Erythroblast (primary cell): ENCODE data around the gene SLC23A2.

Source experiments
- GATA1 ChIP-seq: IDR thresholded peaks from 2 replicates; pipeline ENCODE4 v1.6.1; 2011; ENCODE audit warnings: low read depth, mild to moderate bottlenecking, control low read depth, low read length, moderate library complexity
- POLR2A ChIP-seq: IDR thresholded peaks from 2 replicates; pipeline ENCODE4 v1.6.1; 2011; ENCODE audit warnings: mild to moderate bottlenecking, low read length

DNA sequence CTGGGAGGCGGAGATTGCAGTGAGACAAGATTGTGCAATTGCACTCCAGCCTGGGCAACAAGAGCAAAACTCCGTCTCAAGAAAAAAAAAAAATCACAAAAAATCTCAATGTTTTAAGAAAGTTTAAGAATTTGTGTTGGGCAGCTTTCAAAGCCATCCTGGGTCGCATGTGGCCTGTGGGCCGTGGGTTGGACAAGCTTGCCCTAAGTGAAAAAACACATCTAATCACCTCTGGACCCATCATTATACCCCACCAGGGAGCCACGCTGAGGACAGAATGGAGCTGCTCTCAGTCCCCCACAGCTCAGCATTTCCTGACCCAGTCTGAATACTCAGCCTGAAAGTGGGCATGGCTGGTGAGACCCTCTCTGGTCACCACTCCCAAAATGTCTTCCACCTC is 150.3 kb downstream of the SLC23A2 start:
- TF ChIP-seq POLR2A (no peak), GATA1 (no peak)
